IMR-90 (cell line): ENCODE results near the gene C15orf61. TPM values are rescaled to one million over a fixed set of nuclear protein-coding genes. Genes with fewer than 3 reads are reported as not detected.

Experiments
- ATAC-seq: fragments of 200-7000 bp; cut with Tn5 transposase; 2 replicates; pipeline ENCODE4 v1.9.1; 2020; ENCODE audit warnings: low read depth, mild to moderate bottlenecking, moderate library complexity
- BruUV-seq: library from RNA; stranded (reverse); fragments of 400-500 nt; replicated peaks from 2 replicates; lab custom pipeline; 2021; lab: Mats Ljungman, UMichigan
- CTCF ChIA-PET: fragments of 300-600 bp; formaldehyde crosslinking; extraction: SDS; loops from one replicate; lab custom pipeline; 2021; ENCODE audit warnings: antibody characterized with exemption; lab: Yijun Ruan, JAX
- POLR2A ChIA-PET: fragments of 300-600 bp; sonication (Branson Sonifier 250); formaldehyde crosslinking; loops from one replicate; lab custom pipeline; 2022; ENCODE audit warnings: antibody characterized with exemption; ENCODE audit not compliant: unreplicated experiment; lab: Charles Lee
- DNase-seq: peaks from one replicate; pipeline ENCODE4 v3.0.0; 2013
- H2AFZ ChIP-seq: replicated peaks from 2 replicates; pipeline ENCODE3; 2013; ENCODE audit warnings: low read length, mild to moderate bottlenecking; ENCODE audit not compliant: poor library complexity
- H2AK5ac ChIP-seq: 2 replicates; pipeline ENCODE4 v1.6.1; 2013; ENCODE audit warnings: low read depth, low read length, inconsistent platforms
- H2AK9ac ChIP-seq: replicated peaks from 2 replicates; pipeline ENCODE3; 2013; ENCODE audit warnings: mild to moderate bottlenecking, low read depth, low read length, moderate library complexity; ENCODE audit not compliant: poor library complexity
- H2BK120ac ChIP-seq: 2 replicates; pipeline ENCODE4 v1.6.1; 2013; ENCODE audit warnings: low read depth, low read length, inconsistent platforms
- H2BK15ac ChIP-seq: 3 replicates; pipeline ENCODE4 v1.6.1; 2013; ENCODE audit warnings: low read depth, low read length, inconsistent platforms
- H2BK20ac ChIP-seq: 2 replicates; pipeline ENCODE4 v1.6.1; 2013; ENCODE audit warnings: low read depth, mild to moderate bottlenecking, inconsistent platforms, low read length, moderate library complexity
- H2BK5ac ChIP-seq: 2 replicates; pipeline ENCODE4 v1.6.1; 2013; ENCODE audit warnings: mild to moderate bottlenecking, low read depth, low read length, inconsistent platforms; ENCODE audit not compliant: poor library complexity, severe bottlenecking
- H3K14ac ChIP-seq: replicated peaks from 2 replicates; pipeline ENCODE4 v1.6.1; 2013; ENCODE audit warnings: low read depth, low read length, inconsistent platforms
- H3K18ac ChIP-seq: 2 replicates; pipeline ENCODE4 v1.6.1; 2013; ENCODE audit warnings: low read depth, low read length, control low read depth
- H3K23ac ChIP-seq: 2 replicates; pipeline ENCODE4 v1.6.1; 2013; ENCODE audit warnings: low read depth, low read length, inconsistent platforms
- H3K27ac ChIP-seq: 2 replicates; pipeline ENCODE4 v1.5.1; 2013; ENCODE audit warnings: mild to moderate bottlenecking, control low read depth, low read length; ENCODE audit not compliant: insufficient read depth
- H3K27me3 ChIP-seq: 2 replicates; pipeline ENCODE4 v1.6.1; 2013; ENCODE audit warnings: low read length; ENCODE audit not compliant: control insufficient read depth, insufficient read depth
- H3K36me3 ChIP-seq: 2 replicates; pipeline ENCODE4 v1.6.1; 2013; ENCODE audit warnings: low read length, mixed read lengths; ENCODE audit not compliant: control insufficient read depth, insufficient read depth
- H3K4ac ChIP-seq: 2 replicates; pipeline ENCODE4 v1.6.1; 2013; ENCODE audit warnings: low read depth, low read length, inconsistent platforms
- H3K4me1 ChIP-seq: 2 replicates; pipeline ENCODE4 v1.6.1; 2013; ENCODE audit warnings: low read length, mixed read lengths; ENCODE audit not compliant: control insufficient read depth, insufficient read depth
- H3K4me2 ChIP-seq: 2 replicates; pipeline ENCODE4 v1.6.1; 2013; ENCODE audit warnings: low read depth, mild to moderate bottlenecking, control low read depth, low read length, moderate library complexity
- H3K4me3 ChIP-seq: 2 replicates; pipeline ENCODE4 v1.5.1; 2013; ENCODE audit warnings: low read depth, mild to moderate bottlenecking, control low read depth, low read length, moderate library complexity; ENCODE audit not compliant: insufficient read depth
- H3K56ac ChIP-seq: 2 replicates; pipeline ENCODE4 v1.6.1; 2013; ENCODE audit warnings: low read length, inconsistent platforms; ENCODE audit not compliant: insufficient read depth; ENCODE audit errors: extremely low read depth
- H3K79me1 ChIP-seq, 2 experiments: 2 replicates each; pipeline ENCODE4 v1.6.1; 2013; ENCODE audit warnings: low read length in 2 of 2, inconsistent platforms in 1 of 2, low read depth in 1 of 2
- H3K9ac ChIP-seq: 2 replicates; pipeline ENCODE4 v1.6.1; 2013; ENCODE audit warnings: low read depth, low read length, control low read depth
- H3K9me1 ChIP-seq: 2 replicates; pipeline ENCODE4 v1.6.1; 2013; ENCODE audit warnings: low read length, inconsistent platforms; ENCODE audit not compliant: insufficient read depth
- H3K9me3 ChIP-seq: 2 replicates; pipeline ENCODE4 v1.6.1; 2013; ENCODE audit warnings: low read length; ENCODE audit not compliant: control insufficient read depth, insufficient read depth
- H4K20me1 ChIP-seq: 2 replicates; pipeline ENCODE4 v1.6.1; 2013; ENCODE audit warnings: low read length, inconsistent platforms; ENCODE audit not compliant: insufficient read depth
- H4K5ac ChIP-seq: 2 replicates; pipeline ENCODE4 v1.6.1; 2013; ENCODE audit warnings: mild to moderate bottlenecking, low read depth, low read length, control low read depth
- H4K8ac ChIP-seq, 2 experiments: 2 replicates each; pipeline ENCODE4 v1.6.1; 2013; ENCODE audit warnings: low read depth in 2 of 2, low read length in 2 of 2, control low read depth in 1 of 2, inconsistent platforms in 1 of 2
- H4K91ac ChIP-seq: 2 replicates; pipeline ENCODE4 v1.6.1; 2013; ENCODE audit warnings: low read depth, low read length, inconsistent platforms; ENCODE audit not compliant: insufficient read depth
- BHLHE40 ChIP-seq: fragments of 150-350 bp; IDR thresholded peaks from 2 replicates; pipeline ENCODE4 v1.6.1; 2016; ENCODE audit warnings: mild to moderate bottlenecking, low read depth, low read length
- CEBPB ChIP-seq: IDR thresholded peaks from 2 replicates; pipeline ENCODE4 v1.6.1; 2012; ENCODE audit warnings: low read depth, low read length, improper control_type of control experiment
- CHD1 ChIP-seq: IDR thresholded peaks from 2 replicates; pipeline ENCODE4 v1.6.1; 2012; ENCODE audit warnings: low read depth, low read length, improper control_type of control experiment
- FOS ChIP-seq: fragments of 150-350 bp; IDR thresholded peaks from 2 replicates; pipeline ENCODE4 v1.6.1; 2016; ENCODE audit warnings: low read depth, low read length
- MAFK ChIP-seq: IDR thresholded peaks from 2 replicates; pipeline ENCODE4 v1.6.1; 2012; ENCODE audit warnings: low read depth, low read length, improper control_type of control experiment
- MAZ ChIP-seq: IDR thresholded peaks from 2 replicates; pipeline ENCODE4 v1.6.1; 2012; ENCODE audit warnings: low read depth, mild to moderate bottlenecking, low read length, improper control_type of control experiment, moderate library complexity, borderline replicate concordance
- MXI1 ChIP-seq: IDR thresholded peaks from 2 replicates; pipeline ENCODE4 v1.6.1; 2012; ENCODE audit warnings: low read depth, mild to moderate bottlenecking, low read length, moderate library complexity, borderline replicate concordance
- NFE2L2 ChIP-seq: fragments of 150-350 bp; IDR thresholded peaks from 2 replicates; pipeline ENCODE4 v1.6.1; 2016; ENCODE audit warnings: low read depth, mild to moderate bottlenecking, low read length
- POLR2A ChIP-seq: IDR thresholded peaks from 2 replicates; pipeline ENCODE4 v1.6.1; 2012; ENCODE audit warnings: mild to moderate bottlenecking, low read depth, low read length
- RAD21 ChIP-seq: IDR thresholded peaks from 2 replicates; pipeline ENCODE4 v1.6.1; 2012; ENCODE audit warnings: low read length, improper control_type of control experiment
- RCOR1 ChIP-seq: IDR thresholded peaks from 2 replicates; pipeline ENCODE4 v1.6.1; 2012; ENCODE audit warnings: mild to moderate bottlenecking, low read length, improper control_type of control experiment; ENCODE audit not compliant: insufficient replicate concordance
- RFX5 ChIP-seq: IDR thresholded peaks from 2 replicates; pipeline ENCODE4 v1.8.0; 2012; ENCODE audit warnings: low read depth, mild to moderate bottlenecking, low read length, moderate library complexity
- SMC3 ChIP-seq: fragments of 150-350 bp; IDR thresholded peaks from 2 replicates; pipeline ENCODE4 v1.6.1; 2016; ENCODE audit warnings: low read depth, mild to moderate bottlenecking, antibody characterized with exemption, low read length, moderate library complexity
- WGBS, 2 experiments: methylation state at CpG; one replicate each; pipeline versions ENCODE4 v1.1.5 to v1.1.7; 2013; ENCODE audit warnings: missing lambda C conversion rate in 2 of 2; ENCODE audit not compliant: insufficient read length in 1 of 2; ENCODE audit errors: extremely low coverage in 2 of 2; 5-methylcytosine and 5-hydroxymethylcytosine counted together
- dilution Hi-C: fragments of 300-500 bp; cut with HindIII; formaldehyde crosslinking; loops from one replicate; pipeline ENCODE4 v1.14.3; 2018; ENCODE audit warnings: low sequenced_read_pairs; ENCODE audit not compliant: unreplicated experiment
- in situ Hi-C: fragments of 300-500 bp; cut with MboI; formaldehyde crosslinking; loops from 3 replicates; pipeline ENCODE4 v1.14.3; 2019; ENCODE audit warnings: low sequenced_read_pairs, inconsistent platforms, mixed read lengths
- intact Hi-C: fragments of 100-400 bp; cut with micrococcal nuclease; formaldehyde crosslinking; loops from 2 replicates; pipeline ENCODE4 v1.10.0; 2022
- polyA plus RNA-seq, 3 experiments: library from polyadenylated mRNA; depleted of rRNA; stranded (reverse); fragments of >200 nt; gene quantifications; 2 replicates each; pipeline ENCODE4 v1.2.3, GENCODE V29; 2012; ENCODE audit warnings: low replicate concordance in 1 of 3
- total RNA-seq: library from RNA; depleted of rRNA; stranded (reverse); fragments of >200 nt; gene quantifications from 2 replicates; pipeline ENCODE4 v1.2.3, GENCODE V29; 2012
- TF ChIP-seq, protein P1 (sequence below): fragments of 150-350 bp; IDR thresholded peaks from 2 replicates; pipeline ENCODE4 v1.6.1; 2017; ENCODE audit warnings: mild to moderate bottlenecking, antibody characterized with exemption, low read length, low read depth
- TF ChIP-seq, protein P2 (sequence below): conservative IDR thresholded peaks from 2 replicates; pipeline ENCODE4 v1.5.1; 2012; ENCODE audit warnings: mild to moderate bottlenecking, low read depth, low read length, improper control_type of control experiment

The C15orf61 gene
- total and polyA plus RNA-seq, 2 of the 4 experiments (the other 2 are of a cell fraction), result 1.4 to 2.5 TPM

DNA sequence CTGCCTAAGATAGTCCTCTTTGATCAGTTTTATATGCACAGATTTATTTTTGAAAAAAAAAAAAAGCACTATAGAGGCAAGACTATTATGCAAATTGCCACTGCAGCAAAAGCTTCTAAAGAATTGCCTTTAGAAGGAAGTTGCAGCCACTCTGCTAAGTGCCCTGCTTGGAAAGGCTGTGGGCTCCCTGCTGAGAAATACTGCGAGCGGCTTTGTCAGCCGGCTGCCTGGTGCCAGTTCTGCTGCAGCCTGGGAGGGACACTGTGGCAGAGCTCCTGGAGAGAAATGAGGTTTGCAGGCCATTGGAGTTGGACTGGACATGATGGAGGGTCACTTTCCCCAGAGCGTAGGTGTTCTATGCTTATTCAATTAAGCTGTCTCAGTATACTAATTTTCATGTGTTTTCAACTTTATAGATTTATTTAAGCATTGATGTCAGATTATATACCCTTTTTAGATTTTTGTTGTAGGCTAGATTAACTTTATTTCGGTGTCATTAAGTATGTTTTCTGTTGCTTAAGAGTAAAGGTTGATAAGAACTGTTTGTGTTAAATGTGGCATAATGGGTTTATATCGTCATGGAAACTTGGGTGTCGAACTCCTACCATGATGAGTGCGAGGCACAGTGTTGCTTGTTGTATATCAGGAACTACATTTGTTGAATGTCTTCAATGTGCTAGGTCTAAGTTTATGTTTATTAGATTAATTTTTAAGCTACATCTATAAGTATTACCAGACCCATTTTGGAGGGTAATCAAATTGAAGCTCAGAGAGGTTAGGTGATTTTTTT, 28.1 kb downstream of the C15orf61 start:
- in situ Hi-C loops, result no loop called here
- no peak for TF ChIP-seq FOS
- TF ChIP-seq, protein P1, sequence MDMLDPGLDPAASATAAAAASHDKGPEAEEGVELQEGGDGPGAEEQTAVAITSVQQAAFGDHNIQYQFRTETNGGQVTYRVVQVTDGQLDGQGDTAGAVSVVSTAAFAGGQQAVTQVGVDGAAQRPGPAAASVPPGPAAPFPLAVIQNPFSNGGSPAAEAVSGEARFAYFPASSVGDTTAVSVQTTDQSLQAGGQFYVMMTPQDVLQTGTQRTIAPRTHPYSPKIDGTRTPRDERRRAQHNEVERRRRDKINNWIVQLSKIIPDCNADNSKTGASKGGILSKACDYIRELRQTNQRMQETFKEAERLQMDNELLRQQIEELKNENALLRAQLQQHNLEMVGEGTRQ, result no peak
- no peak for TF ChIP-seq RCOR1
- TF ChIP-seq SMC3, result no peak
- no peak for TF ChIP-seq MAZ
- no peak for TF ChIP-seq MXI1
- TF ChIP-seq RAD21, result no peak
- no peak for TF ChIP-seq NFE2L2
- TF ChIP-seq POLR2A, result no peak
- TF ChIP-seq, protein P2, sequence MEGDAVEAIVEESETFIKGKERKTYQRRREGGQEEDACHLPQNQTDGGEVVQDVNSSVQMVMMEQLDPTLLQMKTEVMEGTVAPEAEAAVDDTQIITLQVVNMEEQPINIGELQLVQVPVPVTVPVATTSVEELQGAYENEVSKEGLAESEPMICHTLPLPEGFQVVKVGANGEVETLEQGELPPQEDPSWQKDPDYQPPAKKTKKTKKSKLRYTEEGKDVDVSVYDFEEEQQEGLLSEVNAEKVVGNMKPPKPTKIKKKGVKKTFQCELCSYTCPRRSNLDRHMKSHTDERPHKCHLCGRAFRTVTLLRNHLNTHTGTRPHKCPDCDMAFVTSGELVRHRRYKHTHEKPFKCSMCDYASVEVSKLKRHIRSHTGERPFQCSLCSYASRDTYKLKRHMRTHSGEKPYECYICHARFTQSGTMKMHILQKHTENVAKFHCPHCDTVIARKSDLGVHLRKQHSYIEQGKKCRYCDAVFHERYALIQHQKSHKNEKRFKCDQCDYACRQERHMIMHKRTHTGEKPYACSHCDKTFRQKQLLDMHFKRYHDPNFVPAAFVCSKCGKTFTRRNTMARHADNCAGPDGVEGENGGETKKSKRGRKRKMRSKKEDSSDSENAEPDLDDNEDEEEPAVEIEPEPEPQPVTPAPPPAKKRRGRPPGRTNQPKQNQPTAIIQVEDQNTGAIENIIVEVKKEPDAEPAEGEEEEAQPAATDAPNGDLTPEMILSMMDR, result no peak
- TF ChIP-seq CHD1, result no peak
- TF ChIP-seq BHLHE40, result no peak
- TF ChIP-seq CEBPB, result no peak
- TF ChIP-seq RFX5, result no peak
- no peak for TF ChIP-seq MAFK

More for the DNA sequence above, 28.1 kb downstream of the C15orf61 start:
- no peak overlapping the region for H4K5ac ChIP-seq
- H4K91ac ChIP-seq, result no peak overlapping the region
- H3K4me1 ChIP-seq, result peaks cover 5% of the 10 kb centered on the region
- no peaks in the 10 kb centered on the region for H3K9me3 ChIP-seq
- no peak overlapping the region for H3K14ac ChIP-seq
- no peak overlapping the region for H3K4me3 ChIP-seq
- H3K4ac ChIP-seq, result no peak overlapping the region
- peaks cover 3% of the 10 kb centered on the region; the same call in 1 of the 2 replicates for H3K9me1 ChIP-seq
- no peak overlapping the region for H3K56ac ChIP-seq
- no peak overlapping the region for H2AFZ ChIP-seq
- no peak overlapping the region for H2BK5ac ChIP-seq
- no peak overlapping the region for H3K23ac ChIP-seq
- no peaks in the 10 kb centered on the region for H3K27me3 ChIP-seq
- ChIA-PET POLR2A (interaction anchor here (0.5 kb wide), 1 partner anchor 81 kb away, joined by 4 read pairs; no protein-coding TSS in a partner anchor), CTCF (no interaction called here)
- H4K20me1 ChIP-seq, result peaks cover 7% of the 10 kb centered on the region; the same call in 1 of the 2 replicates
- no peak overlapping the region for H2AK5ac ChIP-seq
- no peak overlapping the region for H4K8ac ChIP-seq
- 100% methylated on average over 1 of the region's 8 CpGs; no CpG with 5 or more reads in 1 of the 2 experiments for WGBS, 2 experiments
- no peak overlapping the region for H3K9ac ChIP-seq
- ATAC-seq (no peak), DNase-seq (no peak)
- no peak overlapping the region for H2BK20ac ChIP-seq
- no peak overlapping the region for H2BK120ac ChIP-seq
- no peak overlapping the region for H3K18ac ChIP-seq
- no peak overlapping the region for H2AK9ac ChIP-seq
- no peak overlapping the region for H2BK15ac ChIP-seq
- H3K27ac ChIP-seq, result no peak overlapping the region
- dilution Hi-C loops (no loop called here), intact Hi-C loops (no loop called here)
- H3K4me2 ChIP-seq, result no peak overlapping the region
- no TSS peak for BruUV-seq
- H3K79me1 ChIP-seq, result peaks cover 8 to 16% of the 10 kb centered on the region in 2 experiments
- H3K36me3 ChIP-seq, result peaks cover 16% of the 10 kb centered on the region
